CD4-positive, CD25-positive, alpha-beta regulatory T cell (primary cell): ENCODE measurements around the gene ATAD2B. TPM values are rescaled to one million over a fixed set of nuclear protein-coding genes. Genes with fewer than 3 reads are reported as not detected.

Experiments used
- ATAC-seq, 2 donors: fragments of 150-1000 bp; cut with Tn5 transposase; one replicate each; pipeline ENCODE4 v1.10.0; 2021; ENCODE audit warnings: low read depth in 2 of 2, moderate number of reproducible peaks in 2 of 2, moderate library complexity in 1 of 2
- DNase-seq, 3 donors: peaks; one replicate each; pipeline versions ENCODE4 v3.0.0 to v3.0.0-alpha.2; 2012 to 2022; ENCODE audit warnings: mixed read lengths in 1 of 3
- H3K27ac ChIP-seq: one replicate; pipeline ENCODE4 v1.7.0; 2013; ENCODE audit warnings: mild to moderate bottlenecking, low read length; ENCODE audit not compliant: insufficient read depth, poor library complexity, severe bottlenecking
- H3K27me3 ChIP-seq: one replicate; pipeline ENCODE4 v1.7.0; 2013; ENCODE audit warnings: low read length; ENCODE audit not compliant: control insufficient read depth, insufficient read depth
- H3K36me3 ChIP-seq: one replicate; pipeline ENCODE4 v1.7.0; 2013; ENCODE audit warnings: mild to moderate bottlenecking, low read length, moderate library complexity; ENCODE audit not compliant: control insufficient read depth, insufficient read depth
- H3K4me1 ChIP-seq: 2 replicates; pipeline ENCODE4 v1.7.0; 2013; ENCODE audit warnings: mild to moderate bottlenecking, low read length; ENCODE audit not compliant: insufficient read depth, control insufficient read depth, poor library complexity, severe bottlenecking
- H3K4me3 ChIP-seq: one replicate; pipeline ENCODE4 v1.7.0; 2013; ENCODE audit warnings: low read depth, mild to moderate bottlenecking, low read length, moderate library complexity
- H3K9me3 ChIP-seq, 2 experiments: 1 replicate in 1 of 2; 2 replicates in 1 of 2; pipeline ENCODE4 v1.7.0; 2013; ENCODE audit warnings: low read length in 2 of 2, mild to moderate bottlenecking in 1 of 2, moderate library complexity in 1 of 2; ENCODE audit not compliant: control insufficient read depth in 2 of 2
- H3K27ac Mint-ChIP-seq, 3 donors: one replicate each; pipeline ENCODE4 v1.8.0; 2020 to 2022; ENCODE audit warnings: mild to moderate bottlenecking in 3 of 3, mixed read lengths in 3 of 3, moderate library complexity in 2 of 3
- H3K27me3 Mint-ChIP-seq: one replicate; pipeline ENCODE4 v1.8.0; 2022; ENCODE audit warnings: mild to moderate bottlenecking, mixed read lengths
- H3K36me3 Mint-ChIP-seq: one replicate; pipeline ENCODE4 v1.8.0; 2020; ENCODE audit warnings: mixed read lengths
- H3K4me1 Mint-ChIP-seq, 4 donors: one replicate each; pipeline ENCODE4 v1.8.0; 2020 to 2022; ENCODE audit warnings: mixed read lengths in 4 of 4, mild to moderate bottlenecking in 1 of 4
- H3K4me3 Mint-ChIP-seq, 4 donors: one replicate each; pipeline ENCODE4 v1.8.0; 2020 to 2022; ENCODE audit warnings: mild to moderate bottlenecking in 4 of 4, mixed read lengths in 4 of 4, moderate library complexity in 3 of 4
- H3K9me3 Mint-ChIP-seq, 7 donors: one replicate each; pipeline ENCODE4 v1.8.0; 2020 to 2022; ENCODE audit warnings: mixed read lengths in 7 of 7, mild to moderate bottlenecking in 3 of 7, moderate library complexity in 2 of 7
- polyA plus RNA-seq, 4 donors: library from polyadenylated mRNA; unstranded; fragments of 300-500 nt; fragmentation: Illumina TruSeq; gene quantifications; one replicate each; pipeline ENCODE4 v1.2.3, GENCODE V29; 2021
- total RNA-seq: library from RNA; stranded (reverse); gene quantifications from one replicate; pipeline ENCODE4 v1.2.3, GENCODE V29; 2022

The ATAD2B gene
- total and polyA plus RNA-seq, 5 donors from 2014 or later = 4.0 to 53.2 (median 8.2) TPM

DNA sequence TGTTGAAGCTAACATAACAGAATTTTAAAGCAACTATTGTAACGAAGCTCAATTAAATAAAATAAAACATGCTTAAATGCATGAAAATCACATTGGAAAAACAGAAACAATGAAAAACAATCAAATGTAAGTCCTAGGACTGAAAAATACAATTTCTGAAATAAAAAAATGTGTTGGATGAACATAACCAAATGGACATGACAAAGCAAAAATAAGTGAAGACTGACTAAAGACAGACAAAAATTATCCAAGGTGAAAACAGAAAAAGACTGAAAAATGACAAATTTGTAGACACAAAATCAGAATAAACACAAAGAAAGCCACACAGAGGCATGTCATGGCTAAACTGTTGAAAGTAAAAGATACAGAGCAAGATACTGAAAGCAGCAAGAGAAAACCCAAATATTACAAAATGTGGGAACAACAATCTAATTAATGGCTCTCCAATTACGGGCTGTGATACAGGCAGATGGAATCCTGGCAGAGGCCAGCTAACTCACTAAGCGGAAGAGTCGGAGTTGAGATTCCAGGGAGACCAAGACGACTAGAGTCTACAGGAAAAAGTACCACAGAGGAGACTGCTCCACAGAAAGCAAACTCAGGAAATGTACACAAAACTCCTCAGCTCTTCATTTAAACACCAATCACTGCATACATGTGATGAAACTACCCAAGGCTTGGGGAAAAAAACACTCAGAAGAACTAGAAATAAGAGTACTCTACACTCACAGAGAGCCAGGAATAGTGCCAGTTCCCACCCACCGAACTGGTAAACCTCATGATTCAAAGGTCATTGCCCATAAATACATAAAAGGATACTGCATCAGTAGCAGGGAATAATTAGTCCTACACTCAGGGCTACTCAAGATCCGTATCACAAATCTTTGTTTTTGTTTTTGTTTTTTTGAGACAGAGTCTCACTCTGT is 83.6 kb downstream of the ATAD2B start:
- Mint-ChIP-seq H3K27me3 (no peaks in the 10 kb centered on the region), H3K4me3 (no peak overlapping the region), H3K27ac (no peak overlapping the region), H3K36me3 (peaks cover 42% of the 10 kb centered on the region), H3K9me3 (peaks cover 0 to 2% (median 0%) of the 10 kb centered on the region in 7 donors), H3K4me1 (peaks cover 5 to 10% (median 8%) of the 10 kb centered on the region in 4 donors)
- Histone ChIP-seq H3K9me3 (no peaks in the 10 kb centered on the region), H3K27me3 (no peaks in the 10 kb centered on the region), H3K27ac (no peak overlapping the region), H3K36me3 (no peaks in the 10 kb centered on the region), H3K4me3 (no peak overlapping the region), H3K4me1 (no peaks in the 10 kb centered on the region)
- no peak for ATAC-seq
- no peak for DNase-seq

DNA sequence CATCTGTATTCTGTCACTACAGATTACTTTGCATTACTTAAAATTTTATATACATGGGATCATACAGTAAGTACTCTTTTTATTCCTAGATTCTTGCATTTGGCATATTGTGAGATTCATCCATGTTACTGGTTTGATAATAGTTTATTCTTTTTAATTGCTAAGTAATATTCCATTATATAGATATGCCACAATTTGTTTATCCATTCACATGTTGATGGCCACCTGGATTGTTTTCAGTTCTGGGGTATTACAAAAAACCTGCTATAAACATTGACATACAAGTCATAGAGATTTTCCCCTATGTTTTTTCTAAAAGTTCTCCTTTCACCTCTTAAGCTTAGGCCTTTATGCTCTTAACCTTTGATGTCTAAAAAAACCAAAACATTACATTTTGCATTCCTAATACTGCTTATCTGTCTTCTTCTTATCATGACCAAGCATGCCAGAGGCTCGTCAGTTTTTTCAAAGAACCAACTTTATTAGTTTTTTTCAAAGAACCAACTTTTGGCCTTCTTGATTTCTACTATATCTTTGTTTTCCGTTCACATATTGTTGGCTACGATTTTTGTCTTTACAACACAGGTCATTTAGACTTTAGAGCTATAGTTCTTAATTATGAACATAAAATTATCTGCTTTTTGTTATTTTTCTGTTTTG is 86.9 kb downstream of the ATAD2B start:
- peaks cover 57% of the 10 kb centered on the region for H3K36me3 Mint-ChIP-seq
- no peak overlapping the region for H3K27ac Mint-ChIP-seq
- no peaks in the 10 kb centered on the region for H3K9me3 ChIP-seq

DNA sequence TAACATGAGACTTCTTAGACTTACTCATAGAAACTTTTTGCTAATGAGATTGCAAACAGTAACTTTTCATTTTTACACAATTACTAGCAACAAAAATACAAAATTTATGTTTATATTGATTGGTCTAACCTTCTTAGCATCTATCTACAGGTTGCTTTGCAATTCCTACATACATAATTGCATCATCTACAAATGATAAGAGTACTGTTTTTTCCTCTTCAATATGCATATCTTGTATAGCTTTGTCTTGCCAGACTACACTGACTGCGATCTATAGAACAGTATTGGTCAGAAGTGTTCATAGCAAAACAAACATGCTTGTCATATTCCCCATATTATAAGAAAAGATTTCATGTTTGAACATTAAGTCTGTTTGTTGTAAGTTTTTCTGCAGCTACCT is 87.9 kb downstream of the ATAD2B start:
- Mint-ChIP-seq H3K27me3 (no peaks in the 10 kb centered on the region), H3K4me1 (peaks cover 3 to 10% (median 6%) of the 10 kb centered on the region in 4 donors), H3K4me3 (no peak overlapping the region), H3K27ac (no peak overlapping the region), H3K9me3 (peaks cover 0 to 2% (median 0%) of the 10 kb centered on the region in 7 donors), H3K36me3 (peaks cover 51% of the 10 kb centered on the region)
- H3K27ac ChIP-seq = no peak overlapping the region
- no peaks in the 10 kb centered on the region for H3K9me3 ChIP-seq
- DNase-seq (no peak), ATAC-seq (no peak)
- H3K27me3 ChIP-seq = no peaks in the 10 kb centered on the region
- peaks cover 10% of the 10 kb centered on the region for H3K36me3 ChIP-seq
- H3K4me1 ChIP-seq = no peaks in the 10 kb centered on the region
- no peak overlapping the region for H3K4me3 ChIP-seq

More for the DNA sequence above, 86.9 kb downstream of the ATAD2B start:
- no peak for ATAC-seq
- H3K4me3 Mint-ChIP-seq = no peak overlapping the region
- no peaks in the 10 kb centered on the region for H3K4me1 ChIP-seq
- no peak overlapping the region for H3K4me3 ChIP-seq
- H3K9me3 Mint-ChIP-seq = peaks cover 0 to 2% (median 0%) of the 10 kb centered on the region in 7 donors
- DNase-seq = no peak
- H3K27me3 Mint-ChIP-seq = no peaks in the 10 kb centered on the region
- H3K27me3 ChIP-seq = no peaks in the 10 kb centered on the region
- H3K27ac ChIP-seq = no peak overlapping the region
- peaks cover 10% of the 10 kb centered on the region for H3K36me3 ChIP-seq
- peaks cover 5 to 13% (median 8%) of the 10 kb centered on the region in 4 donors for H3K4me1 Mint-ChIP-seq

DNA sequence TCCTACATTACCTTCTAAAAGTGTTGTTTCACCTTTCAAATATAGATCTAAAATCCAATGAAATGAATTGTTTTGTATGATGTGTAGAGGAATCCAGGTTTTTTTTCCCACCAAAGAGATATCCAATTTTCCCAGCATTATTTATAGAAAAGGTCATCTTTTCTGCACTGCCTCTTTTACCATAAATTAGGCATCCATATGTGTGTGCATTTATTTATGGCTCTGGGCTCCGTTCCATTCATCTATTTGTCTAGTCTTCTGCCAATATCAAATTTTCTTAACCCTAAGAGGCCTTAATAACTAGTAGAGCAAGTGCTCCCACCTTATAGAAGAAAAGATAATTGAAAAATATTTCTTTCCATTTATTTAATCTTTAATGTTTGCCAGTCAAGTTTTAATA is 88.3 kb downstream of the ATAD2B start:
- Mint-ChIP-seq H3K27ac (peak overlapping the region in 1 of 3 donors; percentile 63), H3K4me1 (peaks cover 3 to 9% (median 6%) of the 10 kb centered on the region in 4 donors), H3K4me3 (no peak overlapping the region), H3K27me3 (no peaks in the 10 kb centered on the region), H3K9me3 (peaks cover 0 to 2% (median 0%) of the 10 kb centered on the region in 7 donors), H3K36me3 (peaks cover 50% of the 10 kb centered on the region)
- Histone ChIP-seq H3K4me1 (no peaks in the 10 kb centered on the region), H3K27me3 (no peaks in the 10 kb centered on the region), H3K27ac (no peak overlapping the region), H3K4me3 (no peak overlapping the region), H3K36me3 (peaks cover 10% of the 10 kb centered on the region), H3K9me3 (no peaks in the 10 kb centered on the region)
- DNase-seq (no peak), ATAC-seq (no peak)

DNA sequence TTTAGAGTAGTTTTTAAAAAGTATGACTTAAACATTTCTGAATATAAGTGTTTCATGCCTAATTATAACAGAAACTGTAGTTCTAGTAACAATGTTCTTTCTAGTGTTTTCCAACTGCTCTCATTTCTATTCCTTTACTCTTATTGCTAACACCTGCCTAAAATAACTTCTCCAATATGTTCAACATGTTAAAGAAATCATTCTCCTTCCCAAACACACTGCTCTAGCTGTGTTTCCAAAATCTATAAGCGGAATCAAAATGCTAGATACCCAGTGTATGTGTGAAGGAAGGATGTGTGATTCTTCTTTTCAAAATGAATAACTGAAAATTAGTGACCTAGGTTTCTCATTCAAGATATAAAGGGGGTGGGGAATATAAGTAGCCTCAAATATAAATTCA is 89.1 kb downstream of the ATAD2B start:
- Mint-ChIP-seq H3K4me1 (peaks cover 0 to 8% (median 2%) of the 10 kb centered on the region in 4 donors), H3K27me3 (no peaks in the 10 kb centered on the region), H3K4me3 (no peak overlapping the region), H3K36me3 (peaks cover 44% of the 10 kb centered on the region), H3K27ac (no peak overlapping the region), H3K9me3 (peaks cover 0 to 2% (median 0%) of the 10 kb centered on the region in 7 donors)
- H3K27ac ChIP-seq = no peak overlapping the region
- no peaks in the 10 kb centered on the region for H3K27me3 ChIP-seq
- no peaks in the 10 kb centered on the region for H3K9me3 ChIP-seq
- peaks cover 11% of the 10 kb centered on the region for H3K36me3 ChIP-seq
- DNase-seq = no peak
- H3K4me3 ChIP-seq = no peak overlapping the region
- H3K4me1 ChIP-seq = no peaks in the 10 kb centered on the region
- no peak for ATAC-seq

DNA sequence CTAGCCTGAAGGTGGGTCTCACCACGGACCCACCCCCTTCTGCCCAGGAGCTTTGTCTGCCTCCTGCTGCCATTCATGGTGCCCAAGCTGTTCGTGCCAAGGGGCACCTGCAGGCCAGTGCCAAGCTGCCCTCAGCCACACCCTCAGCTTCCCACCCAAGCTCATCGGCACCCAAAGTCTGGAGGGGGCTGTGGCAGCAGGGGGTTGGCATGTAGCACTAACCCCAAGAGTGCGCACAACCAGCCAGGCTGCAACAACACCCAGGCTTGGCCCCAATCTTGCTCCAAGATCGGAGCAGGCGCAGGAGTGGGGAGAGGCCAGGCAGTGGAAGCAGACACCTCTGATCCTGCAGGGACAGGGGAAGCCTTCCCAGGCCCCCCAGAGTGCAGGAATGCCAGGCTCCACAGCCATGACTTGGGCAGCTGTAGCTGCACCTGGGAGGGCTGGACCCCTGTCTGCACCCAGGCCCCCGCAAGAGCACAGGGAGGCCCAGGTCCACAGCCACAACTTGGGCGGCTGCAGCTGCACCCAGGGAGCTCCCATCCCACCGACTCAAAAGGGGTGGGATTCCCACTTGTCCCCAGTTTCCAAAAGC is 89.9 kb downstream of the ATAD2B start:
- no peak for DNase-seq
- H3K27ac ChIP-seq = no peak overlapping the region
- no peak overlapping the region for H3K27ac Mint-ChIP-seq
- no peaks in the 10 kb centered on the region for H3K4me1 ChIP-seq
- H3K27me3 ChIP-seq = no peaks in the 10 kb centered on the region
- H3K36me3 ChIP-seq = peaks cover 13% of the 10 kb centered on the region
- H3K9me3 ChIP-seq = no peaks in the 10 kb centered on the region
- H3K9me3 Mint-ChIP-seq = peaks cover 0 to 2% (median 0%) of the 10 kb centered on the region in 7 donors
- no peak for ATAC-seq
- H3K4me1 Mint-ChIP-seq = peaks cover 0 to 10% (median 2%) of the 10 kb centered on the region in 4 donors
- H3K27me3 Mint-ChIP-seq = no peaks in the 10 kb centered on the region
- H3K4me3 ChIP-seq = no peak overlapping the region
- no peak overlapping the region for H3K4me3 Mint-ChIP-seq
- peaks cover 43% of the 10 kb centered on the region for H3K36me3 Mint-ChIP-seq

DNA sequence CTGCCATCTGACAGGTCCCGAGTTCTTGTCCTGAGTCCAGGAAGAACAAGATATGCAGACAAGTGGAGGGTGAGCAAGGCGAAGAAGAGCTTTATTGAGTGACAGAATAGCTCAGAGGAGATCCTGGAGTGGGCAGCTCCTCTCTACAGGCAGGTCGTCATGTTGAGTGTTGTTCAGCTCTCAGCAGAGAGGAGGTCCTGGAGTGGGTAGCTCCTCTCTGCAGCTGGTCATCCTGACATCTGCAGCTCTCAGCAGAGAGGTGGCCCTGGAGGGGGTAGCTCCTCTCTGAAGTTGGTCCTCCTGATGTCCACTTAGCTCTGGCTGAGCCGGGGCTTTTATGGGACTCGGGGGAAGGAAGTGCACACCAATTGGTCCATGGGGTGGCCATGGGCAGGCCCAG is 90.4 kb downstream of the ATAD2B start:
- Mint-ChIP-seq H3K27ac (no peak overlapping the region), H3K9me3 (peaks cover 0 to 2% (median 0%) of the 10 kb centered on the region in 7 donors), H3K36me3 (peaks cover 37% of the 10 kb centered on the region), H3K4me3 (no peak overlapping the region), H3K27me3 (no peaks in the 10 kb centered on the region), H3K4me1 (peaks cover 0 to 10% (median 3%) of the 10 kb centered on the region in 4 donors)
- DNase-seq (no peak), ATAC-seq (no peak)
- H3K4me1 ChIP-seq = no peaks in the 10 kb centered on the region
- no peak overlapping the region for H3K27ac ChIP-seq
- no peak overlapping the region for H3K4me3 ChIP-seq
- peaks cover 13% of the 10 kb centered on the region for H3K36me3 ChIP-seq
- no peaks in the 10 kb centered on the region for H3K9me3 ChIP-seq
- no peaks in the 10 kb centered on the region for H3K27me3 ChIP-seq
